Measurements from ENCODE around the gene CYP4Z1.

DNA sequence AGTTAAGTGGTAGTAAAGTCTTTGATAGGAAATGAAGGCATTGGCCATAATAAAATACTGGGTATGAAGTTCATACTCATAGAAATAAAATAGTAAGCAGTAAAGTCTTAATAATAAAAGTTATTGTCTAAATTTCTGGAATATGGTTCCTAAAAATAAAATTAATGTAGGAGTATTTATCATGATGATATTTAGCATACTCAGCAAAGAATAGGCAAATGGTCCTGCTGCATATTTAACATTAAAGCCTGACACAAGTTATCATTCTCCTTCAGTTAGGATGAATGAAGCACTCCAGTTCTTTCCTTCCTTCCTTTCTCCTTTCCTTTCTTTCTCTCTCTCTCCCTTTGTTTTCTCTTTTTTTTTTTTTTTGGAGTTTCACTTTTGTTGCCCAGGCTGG is 97.5 kb downstream of the CYP4Z1 start:
- TF ChIP-seq, protein P1, sequence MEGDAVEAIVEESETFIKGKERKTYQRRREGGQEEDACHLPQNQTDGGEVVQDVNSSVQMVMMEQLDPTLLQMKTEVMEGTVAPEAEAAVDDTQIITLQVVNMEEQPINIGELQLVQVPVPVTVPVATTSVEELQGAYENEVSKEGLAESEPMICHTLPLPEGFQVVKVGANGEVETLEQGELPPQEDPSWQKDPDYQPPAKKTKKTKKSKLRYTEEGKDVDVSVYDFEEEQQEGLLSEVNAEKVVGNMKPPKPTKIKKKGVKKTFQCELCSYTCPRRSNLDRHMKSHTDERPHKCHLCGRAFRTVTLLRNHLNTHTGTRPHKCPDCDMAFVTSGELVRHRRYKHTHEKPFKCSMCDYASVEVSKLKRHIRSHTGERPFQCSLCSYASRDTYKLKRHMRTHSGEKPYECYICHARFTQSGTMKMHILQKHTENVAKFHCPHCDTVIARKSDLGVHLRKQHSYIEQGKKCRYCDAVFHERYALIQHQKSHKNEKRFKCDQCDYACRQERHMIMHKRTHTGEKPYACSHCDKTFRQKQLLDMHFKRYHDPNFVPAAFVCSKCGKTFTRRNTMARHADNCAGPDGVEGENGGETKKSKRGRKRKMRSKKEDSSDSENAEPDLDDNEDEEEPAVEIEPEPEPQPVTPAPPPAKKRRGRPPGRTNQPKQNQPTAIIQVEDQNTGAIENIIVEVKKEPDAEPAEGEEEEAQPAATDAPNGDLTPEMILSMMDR (IDR thresholded peaks at IDR 0.05; ENCODE audit: insufficient read depth, low read depth, low read length) = no peak
- no peak for TF ChIP-seq EZH2 (IDR thresholded peaks at IDR 0.05; ENCODE audit: insufficient read depth, low read length)

Data from astrocyte (in vitro differentiated cells and primary cell).